GM21447 (cell line): ENCODE results near the gene KRTAP12-2.
"Not testable (repeated sequence)": the region's sequence is repeated elsewhere in the genome, so short reads cannot be mapped to it uniquely, and the experiment has no call there.

Experiments
- ATAC-seq: cut with Tn5 transposase; IDR thresholded peaks from one replicate; pipeline ENCODE4 v1.9.1; 2021; ENCODE audit not compliant: unreplicated experiment

The KRTAP12-2 gene

DNA sequence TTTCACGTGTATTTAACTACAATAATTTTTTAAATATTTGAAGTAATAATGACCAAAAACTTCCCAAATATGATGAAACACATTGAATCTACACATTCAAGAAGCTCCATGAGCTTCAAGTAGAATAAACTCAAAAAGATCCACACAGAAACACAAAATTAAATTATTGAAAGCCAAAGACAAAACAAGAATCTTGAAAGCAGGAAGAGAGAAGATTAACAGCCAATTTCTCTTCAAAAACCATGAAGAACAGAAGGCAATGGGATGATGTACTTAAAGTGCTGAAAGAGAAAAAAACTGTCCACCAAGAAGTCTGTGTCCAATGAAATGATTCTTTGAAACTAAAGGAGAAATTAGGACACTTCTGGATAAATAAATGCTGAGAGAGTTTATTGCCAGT lies 34.7 kb downstream of the KRTAP12-2 start:
- no peak for ATAC-seq

DNA sequence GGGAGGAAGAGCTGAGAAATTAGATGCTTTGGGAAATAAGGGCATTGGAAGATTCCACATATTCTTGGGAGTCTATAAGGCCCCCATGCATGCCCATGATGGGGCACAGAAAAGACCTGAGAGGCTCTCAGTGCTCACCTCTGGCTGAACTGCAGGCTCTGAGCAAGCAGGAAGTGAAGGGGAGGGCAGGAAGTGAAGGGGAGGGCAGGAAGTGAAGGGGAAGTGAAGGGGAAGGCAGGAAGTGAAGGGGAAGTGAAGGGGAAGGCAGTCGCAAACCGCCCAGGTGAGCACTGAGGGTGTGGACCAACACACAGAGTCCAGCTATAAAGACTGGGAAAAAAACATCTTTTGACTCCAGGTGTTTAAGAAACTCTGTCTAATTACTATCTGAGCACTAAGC lies 36.3 kb downstream of the KRTAP12-2 start:
- no peak for ATAC-seq

DNA sequence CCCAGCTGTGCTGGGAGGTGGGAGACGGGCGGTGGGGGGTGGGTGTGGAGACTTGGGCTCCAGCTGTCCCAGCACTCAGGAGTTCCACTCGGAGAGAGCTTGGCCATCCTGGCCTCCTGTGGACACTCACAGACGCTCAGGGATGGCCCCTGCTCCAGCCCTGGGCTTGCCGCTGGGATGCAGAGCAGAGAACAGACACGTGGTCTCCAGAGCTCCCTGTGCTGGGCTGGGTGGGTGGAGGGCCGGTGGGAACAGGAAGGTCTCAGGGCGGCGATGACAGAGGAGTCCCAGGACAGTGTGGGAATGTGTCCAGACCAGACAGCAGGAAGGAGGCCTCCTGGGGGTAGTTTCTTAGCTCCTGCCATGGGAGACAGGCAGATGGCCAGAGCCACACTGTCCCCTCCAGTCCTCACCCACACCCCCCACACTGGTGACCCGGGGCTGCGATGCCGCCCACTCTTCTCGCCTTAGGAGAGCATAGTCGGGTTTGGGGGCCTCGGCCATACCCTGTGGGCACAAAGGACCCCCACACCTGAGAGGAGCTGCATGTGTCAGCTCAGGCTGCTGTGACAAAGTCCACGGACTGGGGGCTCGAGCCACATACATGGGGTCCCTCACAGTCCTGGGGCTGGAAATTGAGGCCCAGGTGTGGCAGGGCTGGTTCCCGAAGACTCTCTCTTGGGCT lies 37.9 kb downstream of the KRTAP12-2 start:
- no peak for ATAC-seq

DNA sequence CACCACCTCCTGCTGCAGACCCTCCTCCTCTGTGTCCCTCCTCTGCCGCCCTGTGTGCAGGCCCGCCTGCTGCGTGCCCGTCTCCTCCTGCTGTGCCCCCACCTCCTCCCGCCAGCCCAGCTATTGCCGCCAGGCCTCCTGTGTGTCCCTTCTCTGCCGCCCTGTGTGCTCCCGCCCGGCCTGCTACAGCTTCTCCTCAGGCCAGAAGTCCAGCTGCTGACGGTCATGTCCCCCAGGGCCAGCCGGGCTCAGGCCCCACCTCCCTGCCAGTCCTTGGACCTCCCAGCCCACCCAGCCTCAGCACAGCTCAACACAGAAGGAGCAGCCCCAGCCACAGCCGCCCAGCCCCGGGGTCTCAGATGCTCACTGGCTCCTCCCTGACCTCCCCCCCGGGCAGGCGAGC lies 38.9 kb downstream of the KRTAP12-2 start:
- ATAC-seq: not testable (repeated sequence)

DNA sequence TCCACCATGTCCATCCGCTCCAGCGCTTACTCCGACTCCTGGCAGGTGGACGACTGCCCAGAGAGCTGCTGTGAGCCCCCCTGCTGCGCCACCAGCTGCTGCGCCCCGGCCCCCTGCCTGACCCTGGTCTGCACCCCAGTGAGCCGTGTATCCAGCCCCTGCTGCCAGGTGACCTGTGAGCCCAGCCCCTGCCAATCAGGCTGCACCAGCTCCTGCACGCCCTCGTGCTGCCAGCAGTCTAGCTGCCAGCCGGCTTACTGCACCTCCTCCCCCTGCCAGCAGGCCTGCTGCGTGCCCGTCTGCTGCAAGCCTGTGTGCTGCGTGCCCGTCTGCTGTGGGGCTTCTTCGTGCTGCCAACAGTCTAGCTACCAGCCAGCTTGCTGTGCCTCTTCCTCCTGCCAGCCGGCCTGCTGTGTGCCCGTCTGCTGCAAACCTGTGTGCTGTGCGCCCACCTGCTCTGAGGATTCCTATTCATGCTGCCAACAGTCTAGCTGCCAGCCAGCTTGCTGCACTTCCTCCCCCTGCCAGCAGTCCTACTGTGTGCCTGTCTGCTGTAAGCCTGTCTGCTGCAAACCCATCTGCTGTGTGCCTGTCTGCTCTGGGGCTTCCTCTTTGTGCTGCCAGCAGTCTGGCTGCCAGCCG lies 39.4 kb downstream of the KRTAP12-2 start:
- not testable (repeated sequence) for ATAC-seq

DNA sequence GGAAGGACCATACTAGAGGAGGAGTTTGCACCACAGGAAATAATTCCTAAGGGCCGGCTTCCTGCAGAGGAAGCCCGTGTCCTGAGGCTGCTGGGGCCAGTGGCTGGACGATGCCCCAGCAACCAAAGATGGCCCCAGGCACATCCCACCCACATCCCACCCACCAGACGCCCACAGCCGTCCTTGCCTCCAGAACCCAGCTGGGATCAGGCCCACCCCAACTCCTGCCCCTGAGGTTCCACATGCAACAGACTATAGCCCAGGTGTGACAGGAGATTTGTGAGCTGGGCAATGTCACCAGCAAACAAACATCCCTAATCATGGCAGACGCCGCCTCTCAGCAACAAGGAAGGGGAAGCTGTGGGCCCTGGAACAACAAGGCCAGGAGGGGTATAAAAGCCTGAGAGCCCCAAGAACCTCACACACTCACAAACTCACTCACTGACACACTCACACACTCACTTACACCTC lies 40.0 kb downstream of the KRTAP12-2 start, which contains the start of gene KRTAP10-9:
Gene KRTAP10-9, plus strand, starts transcription at position 421 of the 471 bp plus-strand sequence. CDS start 79 bp downstream, outside the sequence.
- no peak for ATAC-seq

DNA sequence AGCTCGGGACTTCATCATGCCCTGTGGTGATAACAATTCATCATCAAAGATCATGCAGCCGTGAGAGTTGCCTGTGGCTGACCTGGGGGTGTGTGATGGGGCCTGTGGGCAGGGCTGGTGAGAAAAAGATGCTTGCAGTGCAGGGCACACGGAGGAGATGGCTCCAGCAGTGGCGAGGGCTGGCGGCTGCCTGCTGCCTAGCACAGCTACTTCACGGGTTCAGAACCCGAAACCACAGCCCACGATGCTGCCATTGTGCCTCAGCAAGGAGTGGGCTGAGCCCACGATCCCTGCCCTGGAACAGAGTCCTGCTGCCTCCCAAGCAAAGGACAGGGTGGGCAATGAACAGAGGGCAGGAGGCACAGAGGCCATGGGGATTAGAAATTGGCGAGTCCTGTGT lies 40.5 kb downstream of the KRTAP12-2 start:
- no peak for ATAC-seq

DNA sequence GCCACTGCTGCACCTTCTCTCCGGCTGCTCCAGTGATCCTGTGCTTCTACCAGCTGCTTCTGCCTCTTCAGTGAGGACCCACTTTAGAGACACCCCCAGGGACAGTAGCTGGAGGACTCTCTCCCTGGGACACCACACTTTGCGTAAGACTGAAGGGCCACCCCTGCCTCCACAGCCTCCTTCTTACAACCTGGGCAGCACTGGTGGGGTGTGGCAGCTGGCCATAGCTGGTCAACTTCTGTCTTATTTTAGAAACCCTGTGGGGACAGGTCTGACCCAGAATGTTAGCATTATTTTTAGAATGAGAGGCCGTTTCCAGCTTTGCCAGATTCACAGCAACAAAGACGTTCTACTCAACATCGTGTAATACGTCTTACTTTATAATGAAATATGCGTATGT lies 41.0 kb downstream of the KRTAP12-2 start:
- no peak for ATAC-seq

DNA sequence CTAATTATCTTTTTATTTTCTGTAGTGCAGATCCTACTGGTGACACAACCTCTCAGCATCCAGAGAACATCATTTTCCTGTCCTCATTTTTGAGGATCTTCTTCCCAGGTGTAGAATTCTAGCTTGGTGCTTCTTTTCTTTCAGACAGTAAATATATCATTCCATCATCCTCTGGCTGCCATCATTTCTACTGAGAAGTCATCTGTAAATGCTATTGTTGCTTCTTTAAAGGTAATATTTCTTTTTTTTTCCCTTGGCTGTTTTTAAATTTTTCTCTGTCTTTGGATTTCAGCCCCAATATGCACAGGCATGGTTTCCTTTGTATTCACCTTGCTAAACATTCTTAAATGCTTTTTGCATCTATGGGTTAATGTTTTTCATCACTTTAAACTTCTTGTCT lies 43.2 kb downstream of the KRTAP12-2 start:
- no peak for ATAC-seq

DNA sequence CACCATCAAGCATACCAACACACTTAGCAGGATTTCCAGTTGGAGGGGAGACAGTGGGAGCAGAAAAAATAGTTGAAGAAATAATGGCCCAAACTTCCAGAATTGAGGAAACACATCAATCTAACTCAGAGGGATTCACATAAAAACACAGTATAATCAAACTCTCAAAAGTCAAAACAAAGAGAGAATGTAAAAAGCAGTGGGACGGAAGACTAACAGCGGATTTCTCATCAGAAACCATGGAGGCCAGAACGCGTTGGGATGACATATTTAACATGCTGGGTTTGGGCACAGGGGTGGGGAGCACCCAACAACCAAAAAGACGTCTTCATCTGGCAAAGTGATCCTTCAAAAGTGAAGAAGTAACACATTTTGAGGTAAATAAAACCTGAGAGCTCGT lies 46.8 kb downstream of the KRTAP12-2 start:
- ATAC-seq: no peak

DNA sequence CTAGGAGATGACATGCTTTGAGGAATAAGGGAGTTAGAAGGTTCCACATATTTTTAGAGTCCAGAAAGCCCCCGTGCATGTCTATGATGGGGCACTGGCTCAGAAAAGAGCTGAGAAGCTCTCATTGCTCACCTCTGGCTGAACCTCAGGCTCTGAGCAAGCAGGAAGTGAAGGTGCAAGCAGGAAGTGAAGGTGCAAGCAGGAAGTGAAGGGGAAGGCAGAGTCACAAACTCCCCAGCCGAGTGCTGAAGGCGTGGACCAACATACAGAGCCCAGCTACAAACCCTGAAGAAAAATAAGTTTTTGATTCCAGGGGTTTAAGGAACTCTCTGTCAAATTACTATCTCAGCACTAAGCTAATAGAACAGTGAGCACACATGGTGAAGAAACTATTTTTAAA lies 47.8 kb downstream of the KRTAP12-2 start:
- ATAC-seq: no peak

DNA sequence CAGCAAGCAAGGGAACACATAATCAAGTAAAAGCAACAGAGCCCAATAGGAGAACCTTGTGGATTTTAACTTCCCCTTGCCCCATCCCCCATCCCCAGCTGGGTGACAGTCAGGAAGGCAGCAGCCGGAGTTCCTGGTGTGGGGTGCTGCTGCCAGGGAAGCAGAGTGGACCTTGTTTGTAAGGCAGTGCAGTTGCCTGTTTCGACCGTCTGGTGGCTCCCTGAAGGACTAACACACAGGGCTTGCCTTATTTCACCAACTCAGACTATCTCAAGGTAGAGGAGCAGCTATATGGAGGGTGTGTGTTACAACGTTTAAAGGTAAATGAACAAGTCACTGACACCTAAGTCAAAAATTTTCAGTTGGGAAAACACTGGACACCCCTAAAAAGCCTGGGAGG lies 48.2 kb downstream of the KRTAP12-2 start:
- no peak for ATAC-seq

DNA sequence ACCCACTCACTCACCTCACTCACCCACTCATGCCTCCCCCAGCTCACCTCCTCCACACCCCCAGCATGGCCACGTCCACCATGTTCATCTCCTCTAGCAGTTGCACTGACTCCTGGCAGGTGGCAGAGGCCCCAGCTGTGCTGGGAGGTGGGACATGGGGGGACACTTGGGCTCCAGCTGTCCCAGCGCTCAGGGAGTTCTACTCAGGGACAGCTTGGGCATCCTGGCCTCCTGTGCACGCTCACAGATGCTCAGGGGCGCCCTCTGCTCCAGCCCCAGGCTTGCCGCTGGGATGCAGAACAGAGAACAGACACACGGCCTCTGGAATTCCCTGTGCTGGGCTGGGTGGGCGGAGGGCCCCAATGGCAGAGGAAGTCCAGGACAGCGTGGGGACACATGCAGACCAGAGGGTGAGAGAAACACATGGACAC lies 49.6 kb downstream of the KRTAP12-2 start:
- ATAC-seq: no peak

DNA sequence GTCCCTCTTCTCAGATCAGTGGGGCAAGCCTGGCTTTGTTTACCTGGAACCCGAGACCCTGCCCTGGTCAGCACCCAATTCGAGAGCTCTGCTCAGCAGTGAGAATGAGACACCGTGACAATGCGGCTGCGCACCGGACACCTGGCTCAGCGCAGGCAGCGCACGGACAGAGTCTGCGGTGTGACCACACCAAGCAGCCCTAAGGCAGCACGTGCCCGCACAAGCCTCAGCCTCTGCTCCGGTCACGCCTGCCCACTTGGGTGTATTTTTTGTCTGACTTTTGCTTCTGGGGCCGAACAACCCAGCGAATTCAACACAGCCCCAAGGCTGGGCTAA lies 50.2 kb downstream of the KRTAP12-2 start:
- no peak for ATAC-seq
